Measurements from ENCODE around the gene TMEM170B. TPM values are rescaled to one million over a fixed set of nuclear protein-coding genes. Genes with fewer than 3 reads are reported as not detected.

The TMEM170B gene
- total RNA-seq, 1 donor from 2014 or later = 3.2 TPM

- no peak for TF ChIP-seq CTCF (IDR thresholded peaks at IDR 0.05; ENCODE audit: insufficient read depth, low read length, poor library complexity, severe bottlenecking)
- Histone ChIP-seq H3K27me3 (ENCODE audit: control insufficient read depth, insufficient read depth, low read length) (no peaks in the 10 kb centered on the region), H3K4me3 (ENCODE audit: low read depth, low read length) (no peak overlapping the region), H3K36me3 (ENCODE audit: control insufficient read depth, insufficient read depth, low read length) (no peaks in the 10 kb centered on the region)
- DNase-seq (ENCODE audit: low read depth) = no peak
Observed at GRCh38 chr6:11525468-11526155, 11.9 kb upstream of the TMEM170B start.

- H3K36me3 ChIP-seq (ENCODE audit: control insufficient read depth, insufficient read depth, low read length) = no peaks in the 10 kb centered on the region
- DNase-seq (ENCODE audit: low read depth) = no peak
- TF ChIP-seq CTCF (IDR thresholded peaks at IDR 0.05; ENCODE audit: insufficient read depth, low read length, poor library complexity, severe bottlenecking) = no peak
- H3K4me3 ChIP-seq (ENCODE audit: low read depth, low read length) = no peak overlapping the region
- no peaks in the 10 kb centered on the region for H3K27me3 ChIP-seq (ENCODE audit: control insufficient read depth, insufficient read depth, low read length)
Observed at GRCh38 chr6:11526156-11526505, 11.4 kb upstream of the TMEM170B start.

GRCh38 chr6:11527274-11527870, 10.2 kb upstream of the TMEM170B start:
- no peaks in the 10 kb centered on the region for H3K36me3 ChIP-seq (ENCODE audit: control insufficient read depth, insufficient read depth, low read length)
- no peaks in the 10 kb centered on the region for H3K27me3 ChIP-seq (ENCODE audit: control insufficient read depth, insufficient read depth, low read length)
- TF ChIP-seq CTCF (IDR thresholded peaks at IDR 0.05; ENCODE audit: insufficient read depth, low read length, poor library complexity, severe bottlenecking) = no peak
- DNase-seq (ENCODE audit: low read depth) = no peak
- no peak overlapping the region for H3K4me3 ChIP-seq (ENCODE audit: low read depth, low read length)

- H3K27me3 ChIP-seq (ENCODE audit: control insufficient read depth, insufficient read depth, low read length) = no peaks in the 10 kb centered on the region
- no peaks in the 10 kb centered on the region for H3K36me3 ChIP-seq (ENCODE audit: control insufficient read depth, insufficient read depth, low read length)
- no peak overlapping the region for H3K4me3 ChIP-seq (ENCODE audit: low read depth, low read length)
- TF ChIP-seq CTCF (IDR thresholded peaks at IDR 0.05; ENCODE audit: insufficient read depth, low read length, poor library complexity, severe bottlenecking) = no peak
- DNase-seq (ENCODE audit: low read depth) = no peak
Observed at GRCh38 chr6:11528996-11529395, 8.6 kb upstream of the TMEM170B start.

GRCh38 chr6:11532097-11532496, 5.5 kb upstream of the TMEM170B start:
- no peak for DNase-seq (ENCODE audit: low read depth)
- TF ChIP-seq CTCF (IDR thresholded peaks at IDR 0.05; ENCODE audit: insufficient read depth, low read length, poor library complexity, severe bottlenecking) = no peak
- H3K27me3 ChIP-seq (ENCODE audit: control insufficient read depth, insufficient read depth, low read length) = no peaks in the 10 kb centered on the region
- no peaks in the 10 kb centered on the region for H3K36me3 ChIP-seq (ENCODE audit: control insufficient read depth, insufficient read depth, low read length)
- H3K4me3 ChIP-seq (ENCODE audit: low read depth, low read length) = no peak overlapping the region

- TF ChIP-seq CTCF (IDR thresholded peaks at IDR 0.05; ENCODE audit: insufficient read depth, low read length, poor library complexity, severe bottlenecking) = no peak
- Histone ChIP-seq H3K27me3 (ENCODE audit: control insufficient read depth, insufficient read depth, low read length) (no peaks in the 10 kb centered on the region), H3K4me3 (ENCODE audit: low read depth, low read length) (no peak overlapping the region), H3K36me3 (ENCODE audit: control insufficient read depth, insufficient read depth, low read length) (no peaks in the 10 kb centered on the region)
- DNase-seq (ENCODE audit: low read depth) = no peak
Observed at GRCh38 chr6:11534561-11534960, 3.0 kb upstream of the TMEM170B start.

Data from kidney epithelial cell (primary cell).